Natural killer cell (primary cell): ENCODE data around the gene SNRNP27. TPM values are rescaled to one million over a fixed set of nuclear protein-coding genes. Genes with fewer than 3 reads are reported as not detected.

ENCODE experiments used
- ATAC-seq, 3 donors: fragments of 150-1000 bp in 2 of 3; fragments of 200-7000 bp in 1 of 3; cut with Tn5 transposase; 1 replicate in 1 of 3; 2 replicates in 2 of 3; pipeline ENCODE4 v1.10.0; 2021; ENCODE audit warnings: mild to moderate bottlenecking in 2 of 3, moderate library complexity in 2 of 3
- DNase-seq, 2 donors: peaks; one replicate each; pipeline versions ENCODE4 v3.0.0 to v3.0.0-alpha.2; 2013 to 2021; ENCODE audit warnings: mixed read lengths in 1 of 2
- H3K27ac ChIP-seq: one replicate; pipeline ENCODE4 v1.5.1; 2013; ENCODE audit warnings: mild to moderate bottlenecking, low read length
- H3K27me3 ChIP-seq: one replicate; pipeline ENCODE4 v1.6.1; 2013; ENCODE audit warnings: low read length; ENCODE audit not compliant: control insufficient read depth, insufficient read depth
- H3K36me3 ChIP-seq: one replicate; pipeline ENCODE4 v1.6.1; 2013; ENCODE audit warnings: low read length; ENCODE audit not compliant: control insufficient read depth, insufficient read depth
- H3K4me1 ChIP-seq: one replicate; pipeline ENCODE4 v1.6.1; 2013; ENCODE audit warnings: low read length; ENCODE audit not compliant: control insufficient read depth, insufficient read depth
- H3K4me3 ChIP-seq: one replicate; pipeline ENCODE4 v1.5.1; 2013; ENCODE audit warnings: low read length
- H3K9me3 ChIP-seq: one replicate; pipeline ENCODE4 v1.6.1; 2013; ENCODE audit warnings: low read length; ENCODE audit not compliant: control insufficient read depth, insufficient read depth
- H3K27ac Mint-ChIP-seq, 2 donors: one replicate each; pipeline ENCODE4 v1.8.0; 2022; ENCODE audit warnings: mild to moderate bottlenecking in 2 of 2, mixed read lengths in 2 of 2, moderate library complexity in 1 of 2
- H3K27me3 Mint-ChIP-seq, 2 donors: one replicate each; pipeline ENCODE4 v1.8.0; 2022; ENCODE audit warnings: low read depth in 2 of 2, mixed read lengths in 2 of 2
- H3K36me3 Mint-ChIP-seq: one replicate; pipeline ENCODE4 v1.8.0; 2022; ENCODE audit warnings: mixed read lengths
- H3K4me1 Mint-ChIP-seq, 2 donors: one replicate each; pipeline ENCODE4 v1.8.0; 2022; ENCODE audit warnings: mixed read lengths in 2 of 2
- H3K4me3 Mint-ChIP-seq: one replicate; pipeline ENCODE4 v1.8.0; 2022; ENCODE audit warnings: mild to moderate bottlenecking, moderate library complexity, mixed read lengths
- H3K9me3 Mint-ChIP-seq, 2 donors: one replicate each; pipeline ENCODE4 v1.8.0; 2022; ENCODE audit warnings: mixed read lengths in 2 of 2
- CTCF ChIP-seq: fragments of 200-600 bp; IDR thresholded peaks from one replicate; pipeline ENCODE4 v1.8.0; 2022; ENCODE audit warnings: antibody characterized with exemption
- WGBS: methylation state at CpG from one replicate; pipeline ENCODE4 v1.1.7; 2013; ENCODE audit warnings: missing lambda C conversion rate; ENCODE audit not compliant: insufficient coverage; 5-methylcytosine and 5-hydroxymethylcytosine counted together
- intact Hi-C: fragments of 100-400 bp; cut with micrococcal nuclease; formaldehyde crosslinking; loops from one replicate; pipeline ENCODE4 v1.14.2; 2022
- total RNA-seq, 4 donors: library from RNA; stranded (reverse); fragments of 120-200 nt in 1 of 4; gene quantifications; one replicate each; pipeline versions ENCODE4 v1.2.3 to v1.2.4, GENCODE V29; 2013 to 2022

SNRNP27 gene
- total RNA-seq, 3 donors from 2014 or later (not counting 1 experiment from before 2014, with no cell fraction given) = 53.2 to 61.5 (median 58.2) TPM

DNA sequence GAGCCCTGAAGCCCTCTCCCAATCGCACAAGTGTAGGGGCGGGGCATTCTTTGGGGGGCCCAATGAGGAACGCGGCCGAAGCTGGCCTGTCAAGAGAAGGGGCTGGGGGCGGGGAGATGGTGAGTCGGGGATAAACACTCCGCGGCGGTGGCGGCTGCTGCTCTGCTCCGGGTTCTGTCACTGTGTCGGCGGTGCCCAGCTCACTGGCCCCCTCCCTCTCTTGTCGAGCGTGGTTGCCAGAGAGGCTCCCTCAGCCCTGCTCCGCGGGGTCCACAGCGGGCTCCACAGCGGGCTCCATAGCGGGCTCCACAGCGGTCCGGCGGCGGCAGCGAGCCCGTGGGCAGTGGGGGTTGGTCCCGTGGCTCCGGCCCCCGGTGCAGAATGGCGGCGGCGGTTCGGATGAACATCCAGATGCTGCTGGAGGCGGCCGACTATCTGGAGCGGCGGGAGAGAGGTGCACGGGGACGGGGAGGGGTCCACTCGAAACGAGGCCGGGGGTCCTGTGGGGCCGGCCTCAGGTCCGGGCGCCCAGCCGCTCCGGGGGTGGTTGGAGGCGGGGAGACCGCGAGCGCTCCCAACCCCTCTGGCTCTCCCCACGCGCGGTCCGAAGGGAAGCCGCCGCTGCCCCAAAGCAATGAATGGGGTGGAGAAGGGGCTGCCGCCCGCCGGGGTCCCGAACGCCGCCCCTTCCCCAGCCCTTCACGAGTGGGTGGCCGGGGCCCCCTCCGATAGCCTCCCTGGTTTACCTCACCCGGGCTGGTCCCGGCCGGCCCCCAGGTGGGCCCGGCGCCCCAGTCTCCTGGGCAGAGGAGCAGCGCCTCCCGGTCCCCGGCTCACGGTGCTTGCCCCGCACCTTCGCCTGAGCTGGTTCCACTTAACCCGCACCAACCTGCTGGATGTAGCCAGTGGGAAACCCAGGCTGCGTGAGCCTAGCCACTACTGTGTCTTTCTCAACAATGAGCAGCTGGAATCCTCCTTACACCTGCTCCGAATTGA is 21.5 kb downstream of the SNRNP27 start, which contains the start of gene MXD1:
Gene MXD1 (plus strand): TSS at position 160 of the 996 bp plus-strand sequence. CDS start 222 bp downstream, at position 382.
- DNase-seq = peak; percentile 29 to 41
- under 1% methylated on average over 81 of the region's 81 CpGs for WGBS
- H3K4me3 ChIP-seq = peak within 1 kb of the TSS; percentile 76

DNA sequence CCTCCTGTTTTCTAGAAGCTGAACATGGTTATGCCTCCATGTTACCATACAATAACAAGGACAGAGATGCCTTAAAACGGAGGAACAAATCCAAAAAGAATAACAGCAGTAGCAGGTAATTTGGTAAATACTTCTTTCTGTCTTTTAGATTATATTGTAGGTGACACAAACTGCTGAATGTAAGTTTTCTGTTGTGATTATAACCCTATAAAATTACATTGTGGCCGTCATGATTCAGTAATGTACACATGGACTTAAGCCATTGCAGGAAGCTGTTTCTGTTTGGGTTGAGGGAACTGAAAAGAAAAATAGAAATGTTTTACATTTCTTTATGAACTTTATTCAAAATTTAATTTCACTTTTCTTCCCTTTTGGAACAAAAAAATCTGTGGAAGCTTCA is 22.4 kb downstream of the SNRNP27 start:
- Histone ChIP-seq H3K4me3 (peak overlapping the region; percentile 76), H3K27ac (no peak overlapping the region), H3K27me3 (no peaks in the 10 kb centered on the region), H3K9me3 (no peaks in the 10 kb centered on the region), H3K36me3 (peaks cover 25% of the 10 kb centered on the region), H3K4me1 (peaks cover 13% of the 10 kb centered on the region)
- no peaks in the 10 kb centered on the region for H3K9me3 Mint-ChIP-seq
- peaks cover 8% of the 10 kb centered on the region for H3K36me3 Mint-ChIP-seq
- intact Hi-C loops = no loop called here
- no CpG with 5 or more reads among the region's 2 CpGs for WGBS
- H3K27me3 Mint-ChIP-seq = no peaks in the 10 kb centered on the region
- H3K27ac Mint-ChIP-seq = peak overlapping the region; percentile 79 to 98
- peaks cover 29 to 32% of the 10 kb centered on the region in 2 donors for H3K4me1 Mint-ChIP-seq
- TF ChIP-seq CTCF = no peak
- peak overlapping the region; percentile 83 for H3K4me3 Mint-ChIP-seq
- DNase-seq = no peak
- no peak for ATAC-seq

More for the DNA sequence above, 21.5 kb downstream of the SNRNP27 start, which contains the start of gene MXD1:
- intact Hi-C loops = loop anchor here (1.0 to 5.0 kb wide), 8 partner anchors 32 to 702 kb away; partner anchors contain the start of genes C2orf42, FAM136A, PCBP1 and TIA1
- peaks cover 25 to 32% of the 10 kb centered on the region in 2 donors for H3K4me1 Mint-ChIP-seq
- H3K36me3 Mint-ChIP-seq = peaks cover 8% of the 10 kb centered on the region
- Histone ChIP-seq H3K36me3 (peaks cover 23% of the 10 kb centered on the region), H3K9me3 (no peaks in the 10 kb centered on the region), H3K27ac (peak within 1 kb of the TSS; percentile 91), H3K27me3 (no peaks in the 10 kb centered on the region), H3K4me1 (peaks cover 13% of the 10 kb centered on the region)
- H3K4me3 Mint-ChIP-seq = peak within 1 kb of the TSS; percentile 85
- no peak for TF ChIP-seq CTCF
- peak within 1 kb of the TSS; percentile 91 to 98 for H3K27ac Mint-ChIP-seq
- ATAC-seq = no peak
- no peaks in the 10 kb centered on the region for H3K27me3 Mint-ChIP-seq
- H3K9me3 Mint-ChIP-seq = no peaks in the 10 kb centered on the region

- Histone ChIP-seq H3K4me3 (no peak overlapping the region), H3K36me3 (peaks cover 36% of the 10 kb centered on the region), H3K27me3 (no peaks in the 10 kb centered on the region), H3K4me1 (peaks cover 13% of the 10 kb centered on the region), H3K9me3 (no peaks in the 10 kb centered on the region), H3K27ac (peak overlapping the region; percentile 11)
- H3K4me3 Mint-ChIP-seq = no peak overlapping the region
- H3K36me3 Mint-ChIP-seq = peaks cover 8% of the 10 kb centered on the region
- H3K9me3 Mint-ChIP-seq = no peaks in the 10 kb centered on the region
- DNase-seq (no peak), ATAC-seq (no peak)
- H3K27me3 Mint-ChIP-seq = no peaks in the 10 kb centered on the region
- WGBS = 71% methylated on average over 3 of the region's 3 CpGs
- intact Hi-C loops = no loop called here
- H3K27ac Mint-ChIP-seq = peak overlapping the region; percentile 66 to 79
- no peak for TF ChIP-seq CTCF
- H3K4me1 Mint-ChIP-seq = peaks cover 26 to 35% of the 10 kb centered on the region in 2 donors
These were observed 24.1 kb downstream of the SNRNP27 start for GRCh38 chr2:69917852-69918251.
